ENCODE data around the gene INTS6.

The INTS6 gene

GRCh38 chr13:51405176-51405575 is 47.7 kb downstream of the INTS6 start:
- DNase-seq: no peak

DNA sequence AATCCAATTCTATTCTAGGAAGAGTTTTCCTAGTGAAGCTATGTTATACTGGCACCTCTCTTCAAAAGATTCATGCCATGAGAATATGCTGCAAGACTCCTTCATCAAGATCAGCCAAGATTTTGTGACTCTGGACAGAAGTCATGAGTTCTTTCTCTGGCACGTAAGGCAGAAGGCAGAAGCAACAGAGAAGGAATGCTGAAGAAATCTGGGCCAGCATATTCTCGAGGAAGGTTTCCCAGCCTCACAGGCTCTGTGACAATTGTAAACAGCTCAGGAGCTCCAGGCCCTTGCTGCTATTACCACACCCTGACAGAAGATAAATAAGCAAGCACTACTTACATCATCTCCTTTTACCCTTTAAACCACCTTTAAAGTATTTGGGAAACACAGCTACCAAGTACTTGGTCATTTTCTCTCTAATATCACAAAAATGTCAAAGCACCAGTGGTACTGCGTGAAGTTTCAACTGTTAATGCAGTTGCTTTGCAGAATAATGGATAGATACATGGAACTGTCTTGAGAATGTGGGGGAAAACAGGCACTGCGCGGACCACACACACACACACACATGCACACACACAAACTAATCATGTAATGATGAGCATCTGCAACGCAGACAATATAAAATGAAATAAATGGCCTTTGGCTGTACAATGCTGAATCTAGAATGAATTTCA is 55.4 kb downstream of the INTS6 start:
- DNase-seq: no peak

DNA sequence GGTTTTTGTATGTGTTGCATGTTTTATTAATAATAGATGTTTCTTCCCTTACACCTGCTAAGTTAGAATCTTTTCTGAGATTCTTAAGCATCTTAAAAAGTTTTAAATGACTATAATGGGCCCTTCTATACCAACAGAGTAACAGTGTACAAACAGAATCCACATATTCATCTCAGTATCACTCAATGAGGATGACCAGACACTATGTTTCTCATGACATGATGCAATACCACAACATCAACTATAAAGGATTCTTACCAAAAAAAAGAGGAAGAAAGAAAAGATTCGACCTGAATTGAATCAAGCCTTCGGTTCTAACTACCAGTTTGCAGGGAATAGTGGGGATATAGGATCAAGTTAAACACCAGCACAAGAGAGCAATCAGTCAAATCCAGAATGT is 56.5 kb downstream of the INTS6 start:
- DNase-seq: no peak

- DNase-seq: no peak
Observed at GRCh38 chr13:51394724-51395123, 58.1 kb downstream of the INTS6 start.

DNA sequence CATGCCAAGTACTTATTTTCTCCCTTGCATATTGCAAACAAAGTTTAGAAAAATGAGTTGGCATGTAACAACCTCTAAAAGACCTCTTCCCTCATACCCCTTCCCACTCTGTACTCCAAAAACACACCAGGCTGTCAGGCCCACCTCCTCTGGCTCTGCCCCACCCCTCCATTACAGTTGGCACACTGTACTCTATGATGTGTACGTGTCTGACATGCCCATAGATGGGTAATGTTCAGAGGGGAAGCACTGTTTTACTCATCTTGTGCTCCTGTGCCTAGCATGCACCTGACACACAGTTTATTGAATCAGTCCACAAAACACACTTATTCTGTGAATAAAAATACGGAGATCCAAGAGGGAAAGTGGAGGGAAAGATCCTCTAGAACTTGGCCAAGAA is 67.7 kb downstream of the INTS6 start:
- no peak for DNase-seq

- no peak for DNase-seq
Observed at GRCh38 chr13:51380269-51380668, 72.6 kb downstream of the INTS6 start.

DNA sequence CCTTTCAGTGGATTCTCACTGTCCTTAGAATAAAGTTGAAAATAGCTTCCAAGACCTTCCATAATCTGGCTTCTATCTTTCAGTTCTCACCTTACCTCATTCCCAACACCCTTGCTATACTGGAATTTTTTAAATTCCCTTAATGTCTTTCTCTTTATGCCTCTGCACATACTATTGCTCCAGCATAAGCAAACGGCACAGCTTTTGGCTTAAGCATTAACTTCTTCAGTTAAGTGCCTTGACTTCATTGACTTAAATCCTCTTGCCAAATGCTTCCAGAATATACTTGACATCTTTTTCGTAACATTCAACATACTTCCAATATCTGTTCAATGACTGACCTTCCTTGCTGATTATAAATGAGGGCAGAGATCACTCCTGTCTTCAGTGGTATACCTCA is 79.4 kb downstream of the INTS6 start:
- no peak for DNase-seq

DNA sequence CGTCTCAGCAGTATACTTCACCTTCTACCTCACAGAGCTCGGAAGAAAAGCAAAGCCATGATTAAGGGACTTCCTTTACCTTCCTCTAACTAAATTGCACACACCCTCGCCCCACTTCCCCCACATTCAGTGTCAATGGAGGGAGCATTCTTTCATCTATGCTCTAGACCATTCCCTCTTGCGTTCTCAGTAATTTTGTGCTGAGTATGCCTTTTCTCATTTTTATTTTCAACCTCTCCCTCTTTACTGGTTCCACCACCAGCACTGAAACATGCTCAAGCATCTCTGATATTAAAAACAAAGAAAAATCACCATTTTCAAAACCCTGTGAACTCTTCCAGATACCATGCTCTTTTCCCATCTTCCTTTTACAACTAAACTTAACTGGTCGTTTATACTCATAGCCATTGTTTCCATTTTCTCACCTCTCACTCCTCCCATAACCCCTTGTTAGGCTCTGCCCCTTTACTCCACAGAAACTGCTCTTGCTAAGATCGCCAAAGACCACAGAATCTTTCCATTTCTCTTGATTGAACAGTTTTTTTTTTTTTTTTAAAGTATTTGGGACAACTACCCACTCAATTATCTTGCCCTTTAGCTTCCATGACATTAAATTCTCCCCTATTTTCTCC is 81.0 kb downstream of the INTS6 start:
- DNase-seq: no peak

GRCh38 chr13:51370811-51371210 is 82.0 kb downstream of the INTS6 start:
- DNase-seq: no peak

GRCh38 chr13:51370116-51370515 is 82.7 kb downstream of the INTS6 start:
- no peak for DNase-seq

GRCh38 chr13:51364404-51365008 is 88.3 kb downstream of the INTS6 start:
- DNase-seq: no peak

- DNase-seq: no peak
Observed at GRCh38 chr13:51363625-51364024, 89.2 kb downstream of the INTS6 start.

DNA sequence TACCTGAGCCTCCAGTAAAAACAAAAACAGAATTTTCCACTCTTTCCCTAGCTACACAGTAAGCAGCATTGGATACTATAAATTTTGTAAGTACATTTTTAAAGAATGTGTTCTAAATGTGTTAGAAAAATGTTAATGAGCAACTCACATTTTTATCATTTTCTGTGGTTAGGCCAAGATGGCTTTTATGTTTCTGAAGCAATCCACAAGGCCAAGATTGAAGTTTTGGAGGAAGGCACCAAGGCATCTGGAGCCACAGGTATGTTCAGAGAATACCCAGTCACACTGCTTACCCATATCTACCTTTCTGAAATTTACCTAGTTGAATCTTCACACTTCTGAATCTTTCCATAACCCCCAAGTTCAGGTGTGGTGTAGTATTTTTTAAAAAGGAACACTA is 91.7 kb downstream of the INTS6 start:
- no peak for DNase-seq

GRCh38 chr13:51360489-51360888 is 92.3 kb downstream of the INTS6 start:
- no peak for DNase-seq

DNA sequence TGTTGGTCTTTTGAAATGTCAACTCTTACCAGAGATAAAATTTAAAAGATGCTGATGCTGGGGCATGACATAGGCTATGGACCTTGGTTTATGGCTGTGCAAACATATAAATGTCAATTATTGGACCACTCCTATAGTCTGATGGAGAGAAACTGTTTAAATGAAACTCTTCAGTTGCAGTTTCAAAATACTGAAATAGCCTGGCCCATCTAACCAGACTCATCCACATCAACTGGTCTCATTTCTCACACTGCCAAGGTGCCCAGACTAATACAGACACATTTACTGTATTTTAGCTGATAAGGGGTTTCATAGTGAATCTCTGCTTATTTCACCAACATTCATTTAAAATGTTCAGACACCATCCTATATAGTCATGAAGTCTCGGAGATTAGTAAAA is 93.5 kb downstream of the INTS6 start:
- DNase-seq: no peak

DNA sequence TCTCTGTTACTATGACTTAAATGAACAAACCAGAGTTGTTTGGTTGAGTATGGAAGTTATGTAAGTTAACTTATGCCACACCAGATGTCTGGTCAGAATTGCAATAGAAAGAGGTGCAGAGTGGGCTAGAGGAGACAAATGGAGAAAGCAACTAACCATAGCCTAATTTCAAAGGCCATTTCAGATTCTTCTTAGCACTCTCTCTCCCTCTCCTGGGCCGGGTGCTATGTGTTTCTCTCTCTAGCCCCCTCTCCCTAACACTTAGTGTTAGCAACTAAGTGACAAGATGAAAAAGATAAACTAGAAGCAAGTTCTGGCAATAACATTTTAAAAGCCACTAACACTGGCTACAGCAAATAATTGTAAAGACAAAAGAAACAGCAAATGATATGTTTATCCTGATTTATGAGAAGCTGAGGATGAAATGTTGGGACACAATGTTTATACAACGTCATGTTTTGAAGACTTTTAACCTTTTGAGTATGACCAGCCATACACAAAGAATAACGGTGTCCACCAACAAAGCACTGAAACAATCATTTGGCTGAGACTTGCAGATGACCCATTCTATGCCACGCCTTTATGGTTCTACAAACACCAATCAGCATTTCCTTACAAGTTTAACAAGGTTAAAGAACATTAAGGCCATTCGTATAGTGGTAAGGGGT is 94.8 kb downstream of the INTS6 start:
- DNase-seq: no peak

DNA sequence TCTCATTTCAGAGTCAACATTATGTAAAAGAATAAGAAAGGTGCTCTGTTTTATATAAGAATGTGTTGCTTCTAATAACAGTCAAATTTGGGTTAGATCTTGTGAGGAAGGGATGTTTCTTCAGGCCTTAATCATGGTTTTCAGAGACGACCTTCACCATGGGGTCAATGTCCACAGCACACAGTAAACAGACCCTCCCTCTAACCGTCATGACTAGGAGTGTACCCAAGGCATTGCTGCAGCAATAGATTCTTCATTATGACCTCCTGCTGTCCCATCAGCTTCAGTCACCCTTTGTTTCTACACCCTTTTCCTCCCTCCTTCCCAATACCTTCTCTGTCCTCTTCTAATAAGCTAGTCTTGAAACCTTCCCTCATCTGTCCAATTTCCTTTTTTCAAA is 97.6 kb downstream of the INTS6 start:
- no peak for DNase-seq

DNA sequence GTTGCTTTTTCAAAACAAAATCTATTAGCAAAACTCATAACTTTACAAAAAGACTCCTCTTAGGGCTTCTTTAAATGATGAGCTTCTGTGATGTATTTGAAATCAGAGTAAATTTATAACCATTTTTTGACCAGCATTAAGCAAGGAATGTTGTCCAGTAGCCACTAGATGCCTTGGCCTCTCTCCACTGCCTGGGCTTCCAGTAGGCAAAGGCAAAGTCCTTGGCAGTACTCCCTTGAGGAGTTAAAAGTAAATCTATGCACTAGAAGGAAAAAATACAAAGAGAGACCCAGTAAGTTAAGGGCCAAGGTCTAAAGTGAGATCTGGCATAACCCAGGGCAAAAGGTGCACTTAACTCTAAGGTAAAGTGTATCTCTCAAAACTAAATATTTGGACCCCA is 103.8 kb downstream of the INTS6 start:
- no peak for DNase-seq

- no peak for DNase-seq
Observed at GRCh38 chr13:51348069-51348967, 104.5 kb downstream of the INTS6 start.

- no peak for DNase-seq
Observed at GRCh38 chr13:51347099-51347498, 105.7 kb downstream of the INTS6 start.

GRCh38 chr13:51346397-51346796 is 106.4 kb downstream of the INTS6 start:
- DNase-seq: no peak

DNA sequence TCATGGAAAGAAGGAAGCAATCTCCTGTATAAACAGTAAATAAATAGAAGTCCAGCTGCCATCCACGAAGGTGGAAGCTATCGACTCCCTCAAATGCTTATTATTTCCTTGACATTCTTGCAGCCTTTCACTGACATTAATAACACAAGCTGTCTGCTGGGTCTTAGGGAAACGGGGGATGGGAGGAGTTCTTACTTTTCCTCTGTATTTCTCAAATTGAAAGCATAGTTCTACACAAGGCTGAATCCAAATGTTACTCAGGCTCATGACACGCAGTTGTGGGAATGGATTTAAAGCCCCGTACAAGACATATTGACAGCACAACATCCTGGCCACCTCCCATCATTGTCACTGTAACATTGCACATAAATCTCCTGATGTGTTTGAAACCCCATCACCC is 109.4 kb downstream of the INTS6 start:
- no peak for DNase-seq

- DNase-seq: no peak
Observed at GRCh38 chr13:51342706-51343105, 110.1 kb downstream of the INTS6 start.
